AG04450 (cell line): ENCODE results near the gene HNMT. TPM values are rescaled to one million over a fixed set of nuclear protein-coding genes. Genes with fewer than 3 reads are reported as not detected.

Experiments
- CTCF ChIA-PET: fragments of 300-600, 350-600 bp; formaldehyde crosslinking; extraction: SDS; loops from one replicate; lab custom pipeline; 2022; ENCODE audit warnings: antibody characterized with exemption, inconsistent platforms; lab: Charles Lee
- POLR2A ChIA-PET: fragments of 350-600 bp; formaldehyde crosslinking; extraction: SDS; loops from one replicate; lab custom pipeline; 2021; ENCODE audit warnings: antibody characterized with exemption, inconsistent platforms; lab: Yijun Ruan, JAX
- DNase-seq: peaks from one replicate; pipeline ENCODE4 v3.0.0-alpha.2; 2011; ENCODE audit warnings: low read depth, low spot score
- H3K27ac ChIP-seq: one replicate; pipeline ENCODE4 v1.5.1; 2012; ENCODE audit warnings: low read depth, low read length, control low read depth
- H3K27me3 ChIP-seq: one replicate; pipeline ENCODE4 v1.6.0; 2012; ENCODE audit warnings: low read length; ENCODE audit not compliant: control insufficient read depth, insufficient read depth
- H3K4me3 ChIP-seq: 2 replicates; pipeline ENCODE4 v1.5.1; 2011; ENCODE audit warnings: mild to moderate bottlenecking, low read depth, low read length, control low read depth
- H3K9me3 ChIP-seq: 2 replicates; pipeline ENCODE4 v1.5.1; 2012; ENCODE audit warnings: low read length; ENCODE audit not compliant: control insufficient read depth, insufficient read depth
- CTCF ChIP-seq: IDR thresholded peaks from 2 replicates; pipeline ENCODE4 v1.5.1; 2011; ENCODE audit warnings: low read depth, low read length, control low read depth, inconsistent platforms
- polyA plus RNA-seq: library from polyadenylated mRNA; depleted of rRNA; stranded (reverse); fragments of >200 nt; gene quantifications from 2 replicates; pipeline ENCODE4 v1.2.3, GENCODE V29; 2011

Gene HNMT
- polyA plus RNA-seq, 1 experiment = 47.0 TPM

GRCh38 chr2:137976274-137976673, 12.0 kb downstream of the HNMT start:
- POLR2A ChIA-PET = no interaction called here
- H3K27me3 ChIP-seq = no peaks in the 10 kb centered on the region
- H3K9me3 ChIP-seq = no peaks in the 10 kb centered on the region
- CTCF ChIA-PET = no interaction called here
- DNase-seq = no peak
- H3K4me3 ChIP-seq = no peak overlapping the region
- H3K27ac ChIP-seq = no peak overlapping the region
- TF ChIP-seq CTCF = no peak

DNA sequence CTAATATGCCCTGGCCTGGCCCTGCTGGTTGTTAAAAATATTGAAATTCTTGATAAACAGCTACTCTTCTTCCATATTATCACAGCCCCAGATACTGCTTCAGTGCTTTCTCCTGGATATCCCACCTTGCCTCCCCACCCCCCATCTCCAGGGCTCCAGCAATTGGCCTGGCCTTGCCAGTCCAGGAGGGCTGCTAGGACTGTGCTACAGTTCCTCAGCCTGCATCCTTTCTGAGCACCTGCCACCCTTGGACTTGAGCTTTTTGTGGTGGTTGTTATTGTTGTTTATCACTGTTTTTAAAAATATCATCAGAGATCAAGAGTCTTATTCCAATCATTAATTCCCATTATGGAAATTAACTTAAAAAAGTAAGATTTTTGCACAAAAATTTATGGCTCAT, 13.5 kb downstream of the HNMT start:
- no peaks in the 10 kb centered on the region for H3K27me3 ChIP-seq
- POLR2A ChIA-PET = no interaction called here
- no peak overlapping the region for H3K27ac ChIP-seq
- no peak for DNase-seq
- no peak for TF ChIP-seq CTCF
- CTCF ChIA-PET = no interaction called here
- H3K4me3 ChIP-seq = no peak overlapping the region
- H3K9me3 ChIP-seq = no peaks in the 10 kb centered on the region

- Histone ChIP-seq H3K9me3 (no peaks in the 10 kb centered on the region), H3K27ac (no peak overlapping the region), H3K4me3 (no peak overlapping the region), H3K27me3 (no peaks in the 10 kb centered on the region)
- no peak for DNase-seq
- no peak for TF ChIP-seq CTCF
- ChIA-PET CTCF (no interaction called here), POLR2A (no interaction called here)
Measured at GRCh38 chr2:137980459-137980858, 16.2 kb downstream of the HNMT start.

- no peaks in the 10 kb centered on the region for H3K9me3 ChIP-seq
- H3K27ac ChIP-seq = no peak overlapping the region
- TF ChIP-seq CTCF = no peak
- H3K27me3 ChIP-seq = no peaks in the 10 kb centered on the region
- H3K4me3 ChIP-seq = no peak overlapping the region
- ChIA-PET POLR2A (no interaction called here), CTCF (no interaction called here)
- DNase-seq = no peak
Measured at GRCh38 chr2:137981112-137981656, 16.9 kb downstream of the HNMT start.

- DNase-seq = no peak
- CTCF ChIA-PET = interaction anchor here (0.6 kb wide), 1 partner anchor 15 kb away, joined by 3 read pairs; no protein-coding TSS in a partner anchor
Measured at GRCh38 chr2:137983581-137983980, 19.3 kb downstream of the HNMT start.

More at GRCh38 chr2:137983581-137983980, 19.3 kb downstream of the HNMT start:
- Histone ChIP-seq H3K9me3 (no peaks in the 10 kb centered on the region), H3K27me3 (no peaks in the 10 kb centered on the region), H3K4me3 (no peak overlapping the region), H3K27ac (no peak overlapping the region)
- no peak for TF ChIP-seq CTCF
- POLR2A ChIA-PET = no interaction called here
